Measurements from ENCODE around the gene KCNK7.
A peak's percentile ranks its signal among the peaks of the same experiment; 100 is the strongest.

Gene KCNK7

DNA sequence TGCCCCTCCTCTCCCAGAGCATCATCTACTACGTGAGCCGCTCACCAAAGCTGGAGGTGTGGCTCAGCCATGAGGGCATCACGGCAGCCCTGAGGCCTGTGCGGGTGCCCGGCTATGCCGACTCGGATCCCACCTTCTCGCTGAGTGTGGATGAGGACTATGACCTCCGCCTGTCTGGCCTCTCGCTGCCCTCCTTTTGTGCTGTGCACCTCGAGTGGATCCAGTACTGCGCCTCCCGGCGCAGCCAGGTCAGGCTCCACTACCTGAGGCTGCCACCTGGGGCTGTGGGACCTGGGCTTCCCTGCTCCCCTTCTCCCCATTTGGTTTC, 38.5 kb upstream of the KCNK7 start:
- peak overlapping the region; percentile 1; the same call in 1 of the 2 replicates for H3K27ac ChIP-seq
- no peak for TF ChIP-seq CTCF (conservative IDR thresholded peaks at IDR 0.05)

DNA sequence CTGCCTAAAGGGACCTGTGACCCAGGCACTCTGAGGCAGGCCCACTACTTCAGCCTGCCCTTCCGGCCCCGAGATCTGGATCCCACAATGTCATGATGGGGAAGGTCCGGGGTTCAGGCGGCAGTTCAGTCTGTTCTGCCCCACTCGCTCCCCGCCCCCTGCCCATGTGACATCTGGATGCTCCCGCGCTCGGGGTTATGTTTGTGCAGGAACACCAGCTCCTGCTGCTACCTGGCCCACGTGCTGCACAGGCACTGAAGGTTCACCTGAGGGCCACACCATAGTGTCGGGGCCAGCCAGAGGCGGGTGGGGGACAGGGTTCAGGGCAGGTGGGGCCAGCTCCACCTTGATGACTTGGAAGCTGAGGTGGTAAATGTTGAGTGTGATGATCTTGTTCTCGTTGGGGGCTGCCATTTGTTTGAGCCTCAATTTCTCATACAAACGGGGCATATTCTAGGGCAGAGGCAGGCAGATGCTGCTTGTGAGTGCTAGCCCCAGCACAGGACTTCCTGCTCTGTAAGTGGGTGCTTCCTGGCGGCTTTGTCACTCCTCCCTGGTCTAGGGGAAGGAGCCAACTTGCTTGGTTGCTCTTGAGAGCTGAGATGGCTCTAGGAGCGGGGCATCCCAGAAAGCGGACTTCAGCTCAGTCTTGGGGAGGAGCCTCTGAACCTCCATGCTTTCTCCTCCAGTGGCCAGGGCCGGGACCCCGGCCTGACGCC, 37.9 kb upstream of the KCNK7 start:
- TF ChIP-seq CTCF (conservative IDR thresholded peaks at IDR 0.05) = no peak
- H3K27ac ChIP-seq = peak overlapping the region; percentile 1; the same call in 1 of the 2 replicates

DNA sequence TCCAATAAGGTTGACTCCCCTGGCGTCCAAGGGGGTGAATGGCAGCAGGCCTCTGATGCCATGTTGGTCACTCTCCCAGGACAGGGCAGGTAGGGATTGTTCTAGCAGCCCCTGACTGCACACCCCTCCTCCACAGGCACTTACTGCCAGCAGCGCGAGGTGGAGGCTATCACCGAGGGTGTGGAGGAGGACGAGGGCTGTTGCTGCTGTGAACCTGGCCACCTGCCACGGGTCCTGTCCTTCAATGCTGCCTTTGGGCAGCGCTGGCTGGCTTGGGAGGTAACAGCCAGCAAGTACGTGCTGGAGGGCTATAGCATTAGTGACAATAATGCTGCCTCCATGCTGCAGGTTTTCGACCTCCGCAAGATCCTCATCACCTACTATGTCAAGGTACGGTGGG, 34.6 kb upstream of the KCNK7 start:
- no peak for TF ChIP-seq CTCF (conservative IDR thresholded peaks at IDR 0.05)
- H3K27ac ChIP-seq = no peak overlapping the region

DNA sequence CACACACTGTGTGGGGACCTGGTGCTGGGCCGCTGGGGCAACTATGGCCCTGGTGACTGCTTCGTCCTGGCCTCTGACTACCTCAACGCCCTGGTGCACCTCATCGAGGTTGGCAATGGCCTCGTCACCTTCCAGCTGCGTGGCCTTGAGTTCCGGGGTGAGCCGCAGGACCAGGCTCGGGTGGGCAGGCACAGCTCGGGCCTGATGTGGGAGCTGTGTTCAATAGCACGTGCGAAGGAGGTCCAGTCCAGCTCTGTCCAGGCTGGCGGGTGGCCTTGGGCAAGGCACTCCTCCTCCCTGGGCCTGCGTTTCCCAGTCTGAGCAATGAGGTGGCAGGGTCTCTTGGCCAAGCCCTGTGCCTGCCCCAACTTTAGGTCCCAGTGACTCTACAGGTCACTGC, 34.0 kb upstream of the KCNK7 start:
- no peak overlapping the region for H3K27ac ChIP-seq
- TF ChIP-seq CTCF (conservative IDR thresholded peaks at IDR 0.05) = no peak

- no peak for TF ChIP-seq CTCF (conservative IDR thresholded peaks at IDR 0.05)
- no peak overlapping the region for H3K27ac ChIP-seq
Measured at GRCh38 chr11:65627202-65627601, 31.6 kb upstream of the KCNK7 start.

GRCh38 chr11:65625628-65626342, 30.2 kb upstream of the KCNK7 start:
- H3K27ac ChIP-seq = no peak overlapping the region; the same call in 1 of the 2 replicates

More at GRCh38 chr11:65625628-65626342, 30.2 kb upstream of the KCNK7 start:
- TF ChIP-seq CTCF (conservative IDR thresholded peaks at IDR 0.05) = peak; percentile 93

All from VCaP (cell line).